Ascending aorta (tissue), 2 donors: ENCODE measurements around the gene NOL4L. TPM values are rescaled to one million over a fixed set of nuclear protein-coding genes. Genes with fewer than 3 reads are reported as not detected.
"Not testable (repeated sequence)": the region's sequence is repeated elsewhere in the genome, so short reads cannot be mapped to it uniquely, and the experiment has no call there.

Source experiments
- DNase-seq, 2 donors: peaks; one replicate each; pipeline ENCODE4 v3.0.0-alpha.2; 2019; ENCODE audit warnings: low spot score in 2 of 2
- H3K27ac ChIP-seq, 2 donors: fragments of 200-600 bp; sonication (generic); one replicate each; pipeline ENCODE4 v1.5.1; 2016 to 2017; ENCODE audit warnings: mild to moderate bottlenecking in 1 of 2
- H3K27me3 ChIP-seq: fragments of 200-600 bp; sonication (generic); one replicate; pipeline ENCODE4 v1.5.1; 2017
- H3K36me3 ChIP-seq, 2 donors: fragments of 200-600 bp; sonication (generic); one replicate each; pipeline ENCODE4 v1.5.1; 2016
- H3K4me1 ChIP-seq, 2 donors: fragments of 200-600 bp; sonication (generic); one replicate each; pipeline ENCODE4 v1.5.1; 2016 to 2017; ENCODE audit warnings: mild to moderate bottlenecking in 1 of 2
- H3K4me3 ChIP-seq, 2 donors: fragments of 200-600 bp; sonication (generic); one replicate each; pipeline ENCODE4 v1.5.1; 2016 to 2017; ENCODE audit warnings: mild to moderate bottlenecking in 1 of 2
- H3K9me3 ChIP-seq, 2 donors: fragments of 200-600 bp; sonication (generic); one replicate each; pipeline ENCODE4 v1.5.1; 2016
- CTCF ChIP-seq, 3 experiments: fragments of 200-600 bp in 2 of 3; fragments of 450-650 bp in 1 of 3; sonication (generic) in 2 of 3; IDR thresholded peaks; one replicate each; pipeline ENCODE4 v1.5.1; 2016 to 2019; ENCODE audit warnings: antibody characterized with exemption in 3 of 3, mild to moderate bottlenecking in 1 of 3, moderate library complexity in 1 of 3
- intact Hi-C: fragments of 100-400 bp; cut with DNase I; formaldehyde crosslinking; loops from one replicate; pipeline ENCODE4 v1.15.1; 2023
- total RNA-seq: library from RNA; depleted of rRNA; stranded (reverse); fragments of >200 nt; gene quantifications from one replicate; pipeline ENCODE4 v1.1.0, GENCODE V29; 2016

The NOL4L gene
- total RNA-seq, 1 donor from 2014 or later, result 19.8 TPM

GRCh38 chr20:32598606-32599005 is 13.5 kb upstream of the NOL4L start:
- no peak for TF ChIP-seq CTCF (IDR thresholded peaks at IDR 0.05)
- H3K4me3 ChIP-seq, result no peak overlapping the region
- no peaks in the 10 kb centered on the region for H3K9me3 ChIP-seq
- no peaks in the 10 kb centered on the region for H3K36me3 ChIP-seq
- intact Hi-C loops, result no loop called here
- no peak for DNase-seq
- no peaks in the 10 kb centered on the region for H3K27me3 ChIP-seq
- no peak overlapping the region for H3K27ac ChIP-seq
- no peaks in the 10 kb centered on the region for H3K4me1 ChIP-seq

- Histone ChIP-seq H3K9me3 (no peaks in the 10 kb centered on the region), H3K27me3 (no peaks in the 10 kb centered on the region), H3K36me3 (no peaks in the 10 kb centered on the region), H3K4me3 (no peak overlapping the region), H3K4me1 (no peaks in the 10 kb centered on the region), H3K27ac (no peak overlapping the region)
- intact Hi-C loops, result no loop called here
- DNase-seq, result no peak
- TF ChIP-seq CTCF (IDR thresholded peaks at IDR 0.05), result no peak
Observed at GRCh38 chr20:32597714-32598113, 12.6 kb upstream of the NOL4L start.

- H3K9me3 ChIP-seq, result no peaks in the 10 kb centered on the region
- intact Hi-C loops, result no loop called here
- no peak overlapping the region for H3K4me3 ChIP-seq
- no peak overlapping the region for H3K27ac ChIP-seq
- H3K36me3 ChIP-seq, result no peaks in the 10 kb centered on the region
- no peak for TF ChIP-seq CTCF (IDR thresholded peaks at IDR 0.05)
- H3K27me3 ChIP-seq, result no peaks in the 10 kb centered on the region
- no peak for DNase-seq
- no peaks in the 10 kb centered on the region for H3K4me1 ChIP-seq
Observed at GRCh38 chr20:32596681-32597252, 11.6 kb upstream of the NOL4L start.

- no peak overlapping the region for H3K4me3 ChIP-seq
- no peaks in the 10 kb centered on the region for H3K27me3 ChIP-seq
- intact Hi-C loops, result no loop called here
- no peaks in the 10 kb centered on the region for H3K4me1 ChIP-seq
- no peak for TF ChIP-seq CTCF (IDR thresholded peaks at IDR 0.05)
- H3K9me3 ChIP-seq, result no peaks in the 10 kb centered on the region
- H3K36me3 ChIP-seq, result no peaks in the 10 kb centered on the region
- DNase-seq, result no peak
- no peak overlapping the region for H3K27ac ChIP-seq
Observed at GRCh38 chr20:32595143-32595542, 10.0 kb upstream of the NOL4L start.

- H3K9me3 ChIP-seq, H3K27me3 ChIP-seq, H3K4me3 ChIP-seq, H3K36me3 ChIP-seq, intact Hi-C loops, DNase-seq, H3K4me1 ChIP-seq, H3K27ac ChIP-seq: not testable (repeated sequence)
Observed at GRCh38 chr20:32594669-32595068, 9.5 kb upstream of the NOL4L start.

- no peak for DNase-seq
- Histone ChIP-seq H3K36me3 (no peaks in the 10 kb centered on the region), H3K9me3 (no peaks in the 10 kb centered on the region), H3K27me3 (no peaks in the 10 kb centered on the region), H3K4me1 (no peaks in the 10 kb centered on the region), H3K27ac (no peak overlapping the region), H3K4me3 (no peak overlapping the region)
- no peak for TF ChIP-seq CTCF (IDR thresholded peaks at IDR 0.05)
- intact Hi-C loops, result no loop called here
Observed at GRCh38 chr20:32594204-32594603, 9.1 kb upstream of the NOL4L start.

- DNase-seq, H3K27ac ChIP-seq, H3K27me3 ChIP-seq, H3K36me3 ChIP-seq, H3K4me1 ChIP-seq, intact Hi-C loops, H3K9me3 ChIP-seq, H3K4me3 ChIP-seq: not testable (repeated sequence)
Observed at GRCh38 chr20:32592616-32593015, 7.5 kb upstream of the NOL4L start.
